GM10266 (cell line): ENCODE results near the gene DYSF.
A peak's percentile ranks its signal among the peaks of the same experiment; 100 is the strongest.

Experiments used
- DNase-seq: peaks from one replicate; pipeline ENCODE4 v3.0.0; 2012; ENCODE audit errors: extremely low spot score
- TF ChIP-seq, protein P1 (sequence below): IDR thresholded peaks from 2 replicates; pipeline ENCODE4 v1.5.1; 2012; ENCODE audit warnings: mild to moderate bottlenecking, low read depth; ENCODE audit not compliant: control insufficient read depth, insufficient read depth; ENCODE audit errors: missing control alignments

DYSF gene

DNA sequence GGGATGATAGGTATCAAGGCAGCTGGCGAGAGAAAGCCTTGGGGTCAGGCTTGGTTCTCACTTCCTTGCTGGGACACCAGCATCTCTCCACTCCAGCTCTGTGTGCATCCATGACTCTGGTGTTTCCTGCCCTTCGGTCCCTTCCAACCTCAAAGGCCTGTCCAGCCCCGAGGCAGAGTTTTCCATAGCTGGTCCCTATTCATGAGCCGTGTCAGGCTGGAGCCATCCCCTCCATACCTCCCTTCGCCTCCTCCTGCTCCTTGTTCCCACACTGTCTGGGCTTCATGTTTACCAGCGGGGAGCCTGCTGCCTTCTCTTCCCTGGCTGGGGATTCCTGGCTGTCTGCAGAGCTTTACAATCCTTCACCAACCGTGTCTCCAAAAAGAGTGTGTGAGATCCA lies 51.2 kb downstream of the DYSF start:
- TF ChIP-seq, protein P1, sequence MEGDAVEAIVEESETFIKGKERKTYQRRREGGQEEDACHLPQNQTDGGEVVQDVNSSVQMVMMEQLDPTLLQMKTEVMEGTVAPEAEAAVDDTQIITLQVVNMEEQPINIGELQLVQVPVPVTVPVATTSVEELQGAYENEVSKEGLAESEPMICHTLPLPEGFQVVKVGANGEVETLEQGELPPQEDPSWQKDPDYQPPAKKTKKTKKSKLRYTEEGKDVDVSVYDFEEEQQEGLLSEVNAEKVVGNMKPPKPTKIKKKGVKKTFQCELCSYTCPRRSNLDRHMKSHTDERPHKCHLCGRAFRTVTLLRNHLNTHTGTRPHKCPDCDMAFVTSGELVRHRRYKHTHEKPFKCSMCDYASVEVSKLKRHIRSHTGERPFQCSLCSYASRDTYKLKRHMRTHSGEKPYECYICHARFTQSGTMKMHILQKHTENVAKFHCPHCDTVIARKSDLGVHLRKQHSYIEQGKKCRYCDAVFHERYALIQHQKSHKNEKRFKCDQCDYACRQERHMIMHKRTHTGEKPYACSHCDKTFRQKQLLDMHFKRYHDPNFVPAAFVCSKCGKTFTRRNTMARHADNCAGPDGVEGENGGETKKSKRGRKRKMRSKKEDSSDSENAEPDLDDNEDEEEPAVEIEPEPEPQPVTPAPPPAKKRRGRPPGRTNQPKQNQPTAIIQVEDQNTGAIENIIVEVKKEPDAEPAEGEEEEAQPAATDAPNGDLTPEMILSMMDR, result no peak
- no peak for DNase-seq

DNA sequence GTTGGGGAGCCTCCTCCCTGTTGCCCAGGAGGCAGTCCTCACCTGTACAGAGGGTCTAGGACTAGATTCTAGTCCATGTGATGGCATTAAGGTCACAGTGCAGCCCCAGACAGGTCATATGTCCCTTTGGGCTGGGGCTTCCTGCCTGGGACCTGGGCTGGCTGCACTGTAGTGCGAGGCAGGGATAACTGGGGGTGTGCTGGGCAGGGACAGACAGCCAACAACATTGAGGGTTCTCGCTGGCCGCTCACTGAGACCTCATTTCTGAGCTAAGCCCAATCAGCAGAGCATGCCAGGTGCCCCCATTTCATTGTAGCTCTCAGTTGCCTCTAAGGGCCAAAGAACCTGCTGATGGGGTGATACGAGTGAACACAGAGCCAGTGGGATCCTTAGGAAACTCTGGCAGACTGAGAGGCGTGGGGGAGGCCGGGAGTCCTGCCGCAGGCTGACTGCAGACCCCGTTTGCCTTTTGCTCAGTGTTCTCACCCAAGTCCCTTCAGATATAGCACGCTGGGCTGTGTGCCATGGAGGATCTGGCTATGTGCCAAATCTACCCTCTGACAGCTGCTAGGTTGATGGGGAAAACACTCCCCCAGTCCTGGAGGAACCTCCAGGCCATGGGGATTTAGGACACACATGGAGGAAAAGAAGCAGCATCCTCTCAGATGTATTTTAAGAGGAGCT lies 51.9 kb downstream of the DYSF start:
- DNase-seq, result no peak
- TF ChIP-seq, protein P1, result no peak

DNA sequence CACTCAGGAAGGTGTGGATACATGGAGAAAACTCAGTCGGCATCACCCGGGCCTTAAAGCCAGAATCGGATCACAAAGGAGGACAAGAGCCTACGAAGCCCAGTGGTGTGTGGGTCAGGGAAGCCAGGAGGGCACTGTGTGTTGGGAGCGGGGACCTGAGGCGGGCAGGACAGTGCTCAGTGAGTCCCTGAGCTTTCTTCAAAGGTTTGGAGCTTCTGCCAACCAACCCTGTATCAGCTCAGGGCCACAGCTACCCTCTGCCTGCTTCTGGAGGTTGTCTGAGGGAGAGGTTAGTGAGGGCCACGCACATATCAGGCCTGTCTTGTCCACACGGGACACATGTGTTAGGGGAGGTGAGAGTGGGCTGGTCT lies 52.4 kb downstream of the DYSF start:
- TF ChIP-seq, protein P1, result no peak
- no peak for DNase-seq

DNA sequence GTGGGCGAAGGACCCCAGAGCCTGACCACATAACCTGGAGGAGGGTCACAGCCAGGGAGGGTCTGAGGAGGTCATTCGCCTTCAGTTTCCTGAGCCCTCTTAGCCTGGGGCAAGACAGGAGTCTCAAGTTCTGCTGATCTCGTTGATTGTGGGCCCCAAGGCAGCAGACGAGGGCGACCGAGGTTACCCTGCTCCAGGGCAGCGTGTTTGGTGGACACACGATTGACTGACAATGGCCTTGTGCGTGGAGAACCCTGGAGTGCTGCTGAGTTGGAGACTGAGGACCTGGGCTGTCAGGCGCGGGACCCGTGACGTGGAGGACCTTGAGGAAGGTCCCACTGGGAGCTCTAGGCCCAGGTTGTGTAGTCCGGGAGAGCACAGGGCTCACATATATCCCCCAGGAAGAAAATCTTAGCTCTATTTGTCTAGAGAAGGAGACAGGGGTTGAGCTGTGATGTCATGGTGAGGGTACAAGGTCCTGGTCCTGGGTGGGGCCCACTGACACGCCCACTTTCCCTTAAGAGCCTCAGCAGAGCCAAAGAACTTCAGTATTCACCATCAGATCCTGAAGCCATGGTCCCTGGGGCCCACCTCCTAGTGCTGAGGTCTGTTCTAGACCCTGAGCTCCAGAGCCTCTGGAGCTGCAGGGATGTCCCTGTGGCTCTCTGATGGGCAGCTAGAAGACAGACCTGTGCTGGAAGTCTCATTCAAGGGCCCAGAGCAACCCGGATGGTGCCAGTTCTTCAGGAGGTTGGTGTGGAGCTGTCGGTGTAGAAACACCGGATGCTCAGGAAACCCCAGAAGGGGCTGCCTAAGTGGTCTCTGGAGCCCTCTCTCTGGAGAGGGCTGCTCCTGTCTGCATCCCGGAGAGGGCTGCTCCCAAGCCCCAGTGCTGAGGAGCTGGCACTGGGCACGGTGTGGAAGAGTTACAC lies 53.1 kb downstream of the DYSF start:
- DNase-seq, result no peak
- TF ChIP-seq, protein P1, result no peak

DNA sequence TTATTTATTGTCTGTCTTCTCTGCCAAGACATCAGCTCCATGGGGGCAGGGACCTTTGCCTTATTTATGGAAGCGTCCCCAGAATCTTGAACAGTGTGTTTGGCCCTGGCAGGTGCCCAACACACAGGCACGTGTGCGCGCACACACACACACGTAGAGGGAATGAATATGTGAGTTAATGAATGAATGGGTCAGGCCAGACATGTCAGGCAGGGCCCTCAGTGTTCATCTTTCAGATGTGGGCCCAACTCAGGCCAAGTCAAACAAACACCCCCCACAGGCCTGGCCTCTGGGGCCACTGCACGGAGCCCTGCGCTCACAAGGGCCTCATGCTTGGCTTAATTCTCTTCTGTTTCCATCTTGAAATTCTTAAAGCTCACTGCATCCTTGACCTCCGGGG lies 54.1 kb downstream of the DYSF start:
- TF ChIP-seq, protein P1, result no peak
- DNase-seq, result no peak

DNA sequence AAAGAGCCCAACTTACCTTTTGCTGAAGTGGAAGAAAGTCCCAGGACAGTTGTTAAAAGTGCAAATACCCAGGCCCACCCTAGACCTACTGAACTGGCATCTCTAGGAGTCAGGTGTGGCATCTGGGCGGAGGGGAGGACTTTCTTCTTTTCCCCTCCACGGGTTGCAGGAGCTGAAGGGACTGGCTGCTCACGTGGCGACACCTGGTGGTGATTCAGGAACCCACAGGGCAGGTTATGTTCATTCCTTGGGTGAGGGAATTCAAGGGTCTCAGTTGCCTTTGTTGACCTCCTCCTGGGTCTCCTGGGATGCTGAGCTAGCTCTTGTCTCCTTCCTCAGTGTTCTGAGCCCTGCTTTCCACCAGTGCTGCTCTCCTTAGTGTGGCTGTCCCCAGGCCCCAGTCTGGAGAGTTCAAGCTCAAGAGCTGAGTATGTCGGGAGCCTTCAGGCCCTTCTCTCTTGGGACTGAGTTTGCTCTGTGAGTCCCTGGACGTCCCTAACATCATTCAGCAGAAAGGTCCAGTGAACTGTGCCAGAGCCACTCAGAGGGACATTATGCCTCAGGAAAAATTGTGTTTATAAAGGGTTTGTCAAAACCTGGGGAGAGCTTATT lies 56.9 kb downstream of the DYSF start:
- TF ChIP-seq, protein P1, result peak; percentile 82
- DNase-seq, result peak; percentile 79

DNA sequence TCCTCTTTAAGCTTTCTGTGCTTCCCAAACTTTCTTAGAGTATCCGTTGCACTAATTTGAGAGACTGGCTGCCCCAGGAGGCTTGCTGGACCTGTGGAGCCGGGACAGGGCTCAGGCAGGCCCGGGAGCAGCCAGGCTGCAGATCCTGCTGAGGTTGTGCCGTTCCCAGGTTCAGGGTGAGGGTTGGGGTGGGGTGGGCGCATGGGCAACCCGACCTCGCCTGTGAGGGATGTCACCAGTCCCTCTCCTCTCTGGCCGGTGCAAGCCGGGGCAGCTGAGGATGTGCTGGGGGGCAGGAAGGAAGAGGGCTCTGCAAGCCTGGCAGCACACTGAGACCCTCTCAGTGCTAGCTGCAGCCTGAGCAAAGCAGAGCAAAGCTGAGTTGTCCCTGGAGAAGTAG lies 57.6 kb downstream of the DYSF start:
- TF ChIP-seq, protein P1, result no peak
- DNase-seq, result no peak
